OCI-LY7 (cell line): ENCODE results near the gene TFCP2L1. TPM values are rescaled to one million over a fixed set of nuclear protein-coding genes. Genes with fewer than 3 reads are reported as not detected.

Experiments
- BruUV-seq: library from RNA; stranded (reverse); fragments of 400-500 nt; replicated peaks from 2 replicates; lab custom pipeline; 2021; lab: Mats Ljungman, UMichigan
- CTCF ChIA-PET: fragments of 300-600 bp; sonication (Branson Sonifier 250); formaldehyde crosslinking; loops from one replicate; lab custom pipeline; 2022; ENCODE audit warnings: antibody characterized with exemption; ENCODE audit not compliant: unreplicated experiment; lab: Charles Lee
- POLR2A ChIA-PET: fragments of 300-600 bp; sonication (Branson Sonifier 250); formaldehyde crosslinking; loops from one replicate; lab custom pipeline; 2022; ENCODE audit warnings: antibody characterized with exemption; lab: Charles Lee
- DNase-seq: peaks from one replicate; pipeline ENCODE4 v3.0.0-alpha.2; 2015; ENCODE audit warnings: low spot score
- H2AFZ ChIP-seq: fragments of 200-600 bp; sonication (generic), shearing (Covaris generic); 2 replicates; pipeline ENCODE4 v1.6.1; 2014; ENCODE audit warnings: mild to moderate bottlenecking, antibody characterized with exemption, low read length, moderate library complexity
- H3K27ac ChIP-seq: fragments of 200-600 bp; sonication (generic); 2 replicates; pipeline ENCODE4 v1.5.1; 2014; ENCODE audit warnings: mixed run types, low read depth, mild to moderate bottlenecking, moderate library complexity, low read length, inconsistent platforms; ENCODE audit not compliant: poor library complexity, severe bottlenecking
- H3K36me3 ChIP-seq: fragments of 200-600 bp; sonication (generic); 2 replicates; pipeline ENCODE4 v1.6.1; 2014; ENCODE audit warnings: mild to moderate bottlenecking, antibody characterized with exemption, low read length, moderate library complexity, mixed read lengths; ENCODE audit not compliant: insufficient read depth
- H3K4me1 ChIP-seq: fragments of 200-600 bp; sonication (generic); 2 replicates; pipeline ENCODE4 v1.5.1; 2014; ENCODE audit warnings: mild to moderate bottlenecking, low read length; ENCODE audit not compliant: insufficient read depth, poor library complexity, severe bottlenecking
- H3K4me2 ChIP-seq: fragments of 200-600 bp; sonication (generic); 2 replicates; pipeline ENCODE4 v1.6.1; 2014; ENCODE audit warnings: mild to moderate bottlenecking, low read length
- H3K4me3 ChIP-seq: fragments of 200-600 bp; sonication (generic); 2 replicates; pipeline ENCODE4 v1.5.1; 2014; ENCODE audit warnings: mild to moderate bottlenecking, low read depth, low read length; ENCODE audit not compliant: poor library complexity, severe bottlenecking
- H3K79me2 ChIP-seq: fragments of 200-600 bp; sonication (generic); 2 replicates; pipeline ENCODE4 v1.6.1; 2016; ENCODE audit warnings: low read depth, mild to moderate bottlenecking, low read length, moderate library complexity, mixed read lengths; ENCODE audit not compliant: insufficient read depth
- H3K9me2 ChIP-seq: fragments of 200-600 bp; sonication (generic); 2 replicates; pipeline ENCODE4 v1.6.1; 2016; ENCODE audit warnings: mild to moderate bottlenecking, low read length, mixed read lengths; ENCODE audit not compliant: insufficient read depth
- H3K9me3 ChIP-seq: fragments of 200-600 bp; sonication (generic); 2 replicates; pipeline ENCODE4 v1.6.1; 2014; ENCODE audit warnings: mild to moderate bottlenecking, mixed run types, low read length, mixed read lengths
- H4K20me1 ChIP-seq: fragments of 200-600 bp; sonication (generic); 2 replicates; pipeline ENCODE4 v1.6.1; 2014; ENCODE audit warnings: mild to moderate bottlenecking, antibody characterized with exemption, low read length, moderate library complexity, mixed read lengths; ENCODE audit not compliant: insufficient read depth
- EZH2phosphoT487 ChIP-seq: fragments of 200-600 bp; sonication (generic); IDR thresholded peaks from 2 replicates; pipeline ENCODE4 v1.6.1; 2018; ENCODE audit warnings: low read depth, borderline replicate concordance, mild to moderate bottlenecking, mixed run types, antibody characterized with exemption, low read length, moderate library complexity, mixed read lengths
- intact Hi-C: fragments of 100-400 bp; cut with micrococcal nuclease; formaldehyde crosslinking; loops from one replicate; pipeline ENCODE4 v1.10.0; 2022; ENCODE audit not compliant: unreplicated experiment
- total RNA-seq, 2 experiments: library from RNA; depleted of rRNA in 1 of 2; stranded (reverse); fragments of >200 nt in 1 of 2; shearing (Covaris generic) in 1 of 2; gene quantifications; 2 replicates each; pipeline ENCODE4 v1.2.3, GENCODE V29; 2014 to 2022
- TF ChIP-seq, protein P1 (sequence below): fragments of 200-600 bp; sonication (generic); conservative IDR thresholded peaks from 2 replicates; pipeline ENCODE4 v1.5.1; 2014; ENCODE audit warnings: mild to moderate bottlenecking, antibody characterized with exemption, low read length, moderate library complexity, mixed read lengths

TFCP2L1 gene
- total RNA-seq, 2 experiments from 2014 or later, result 0.06 to 1.4 TPM

DNA sequence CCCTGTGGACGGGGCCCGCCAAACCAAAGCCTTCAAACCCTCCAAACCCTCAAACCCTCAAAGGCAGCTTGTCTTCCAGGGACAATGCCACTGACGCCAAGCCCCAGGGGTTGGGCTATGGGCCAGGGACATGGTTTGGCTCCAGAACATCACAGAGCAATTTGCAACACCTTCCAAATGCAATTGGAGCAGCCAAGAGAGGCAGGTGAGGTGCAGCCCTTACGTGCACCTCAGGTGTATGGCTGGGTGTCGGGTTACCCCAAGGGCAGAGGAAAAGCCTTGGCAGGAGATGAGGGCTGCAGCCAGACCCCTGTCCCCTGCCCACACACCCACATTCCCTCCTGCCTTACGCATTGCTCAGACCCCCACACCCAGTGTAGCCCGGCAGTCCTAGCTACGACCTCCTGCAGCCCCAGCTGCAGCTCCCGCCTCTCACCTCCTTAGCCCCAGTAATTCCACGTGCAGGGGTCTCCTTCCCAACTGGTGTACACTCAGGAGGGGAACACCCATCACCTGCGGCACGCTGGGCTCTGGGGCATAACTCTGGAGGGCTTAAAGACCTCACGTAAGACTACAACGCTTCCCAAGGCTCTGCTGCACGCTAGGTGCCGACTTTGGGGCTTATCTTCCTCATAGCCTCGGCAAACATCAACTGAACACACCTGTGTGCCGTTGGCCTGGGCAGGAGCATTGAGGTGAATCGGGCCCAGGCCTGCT lies 88.7 kb downstream of the TFCP2L1 start:
- H3K9me3 ChIP-seq, result no peaks in the 10 kb centered on the region
- H3K27ac ChIP-seq, result no peak overlapping the region
- H3K79me2 ChIP-seq, result no peaks in the 10 kb centered on the region
- H3K9me2 ChIP-seq, result no peaks in the 10 kb centered on the region
- no peak for DNase-seq
- no peaks in the 10 kb centered on the region for H3K4me1 ChIP-seq
- intact Hi-C loops, result no loop called here
- ChIA-PET CTCF (interaction anchor here (0.6 kb wide), 1 partner anchor 331 kb away, joined by 3 read pairs; no protein-coding TSS in a partner anchor), POLR2A (no interaction called here)
- no peak overlapping the region for H3K4me2 ChIP-seq
- no TSS peak for BruUV-seq
- no peak overlapping the region for H2AFZ ChIP-seq
- TF ChIP-seq, protein P1, sequence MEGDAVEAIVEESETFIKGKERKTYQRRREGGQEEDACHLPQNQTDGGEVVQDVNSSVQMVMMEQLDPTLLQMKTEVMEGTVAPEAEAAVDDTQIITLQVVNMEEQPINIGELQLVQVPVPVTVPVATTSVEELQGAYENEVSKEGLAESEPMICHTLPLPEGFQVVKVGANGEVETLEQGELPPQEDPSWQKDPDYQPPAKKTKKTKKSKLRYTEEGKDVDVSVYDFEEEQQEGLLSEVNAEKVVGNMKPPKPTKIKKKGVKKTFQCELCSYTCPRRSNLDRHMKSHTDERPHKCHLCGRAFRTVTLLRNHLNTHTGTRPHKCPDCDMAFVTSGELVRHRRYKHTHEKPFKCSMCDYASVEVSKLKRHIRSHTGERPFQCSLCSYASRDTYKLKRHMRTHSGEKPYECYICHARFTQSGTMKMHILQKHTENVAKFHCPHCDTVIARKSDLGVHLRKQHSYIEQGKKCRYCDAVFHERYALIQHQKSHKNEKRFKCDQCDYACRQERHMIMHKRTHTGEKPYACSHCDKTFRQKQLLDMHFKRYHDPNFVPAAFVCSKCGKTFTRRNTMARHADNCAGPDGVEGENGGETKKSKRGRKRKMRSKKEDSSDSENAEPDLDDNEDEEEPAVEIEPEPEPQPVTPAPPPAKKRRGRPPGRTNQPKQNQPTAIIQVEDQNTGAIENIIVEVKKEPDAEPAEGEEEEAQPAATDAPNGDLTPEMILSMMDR, result no peak
- TF ChIP-seq EZH2phosphoT487, result no peak
- H4K20me1 ChIP-seq, result no peaks in the 10 kb centered on the region
- H3K4me3 ChIP-seq, result no peak overlapping the region
- H3K36me3 ChIP-seq, result no peaks in the 10 kb centered on the region

DNA sequence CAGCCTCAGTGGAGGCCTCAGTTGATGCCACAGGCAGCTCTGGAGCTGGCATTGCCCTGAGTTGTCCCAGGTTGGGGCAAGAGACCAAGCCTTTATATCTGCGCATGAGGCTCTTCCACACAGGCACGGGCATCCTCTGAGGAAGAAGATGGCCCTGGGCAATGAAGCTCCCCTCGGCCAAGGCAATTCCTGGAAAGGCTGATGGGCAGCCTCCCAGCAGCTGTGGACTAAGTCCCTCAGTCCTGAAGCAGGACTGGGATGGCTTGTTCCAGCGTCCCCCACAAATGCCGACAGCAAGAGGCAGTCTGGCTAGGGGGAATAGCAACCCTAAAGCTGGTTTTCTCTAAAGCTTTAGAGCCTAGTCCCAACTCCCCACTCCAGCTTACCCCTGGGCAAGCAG lies 90.0 kb downstream of the TFCP2L1 start:
- no peak for DNase-seq
- POLR2A ChIA-PET, result interaction anchor here (0.6 kb wide), 1 partner anchor 127 kb away, joined by 3 read pairs; no protein-coding TSS in a partner anchor
- Histone ChIP-seq H3K4me2 (no peak overlapping the region), H3K4me3 (no peak overlapping the region), H4K20me1 (no peaks in the 10 kb centered on the region), H3K9me3 (no peaks in the 10 kb centered on the region), H3K36me3 (no peaks in the 10 kb centered on the region), H3K79me2 (no peaks in the 10 kb centered on the region), H3K4me1 (no peaks in the 10 kb centered on the region), H3K27ac (no peak overlapping the region), H2AFZ (no peak overlapping the region), H3K9me2 (no peaks in the 10 kb centered on the region)
- CTCF ChIA-PET, result interaction anchor here (0.5 kb wide), 2 partner anchors 83 to 95 kb away, joined by 3 read pairs; no protein-coding TSS in a partner anchor
- no TSS peak for BruUV-seq
- intact Hi-C loops, result no loop called here
- TF ChIP-seq, protein P1, result no peak
- TF ChIP-seq EZH2phosphoT487, result no peak

DNA sequence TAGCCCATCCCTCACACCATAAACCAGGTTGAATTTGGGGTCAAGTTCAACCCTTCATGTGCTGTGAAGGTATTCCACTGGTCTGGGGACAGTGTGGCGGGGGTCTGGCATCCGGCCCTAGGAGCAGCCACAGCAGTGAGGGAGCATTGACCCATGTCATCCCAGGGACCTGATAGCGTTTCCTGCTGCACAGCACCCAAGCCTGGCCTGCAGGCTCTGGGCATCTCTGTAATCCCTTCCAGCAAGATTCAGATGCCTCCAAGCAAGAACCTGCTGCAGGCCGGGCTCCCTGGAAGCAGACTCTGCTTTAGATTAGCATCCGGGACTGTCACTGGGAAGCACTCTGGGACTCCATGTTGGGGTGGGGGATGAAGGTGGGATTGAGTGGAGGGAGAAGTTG lies 90.4 kb downstream of the TFCP2L1 start:
- BruUV-seq, result no TSS peak

More for the DNA sequence above, 90.4 kb downstream of the TFCP2L1 start:
- no peaks in the 10 kb centered on the region for H3K79me2 ChIP-seq
- H3K9me2 ChIP-seq, result no peaks in the 10 kb centered on the region
- H4K20me1 ChIP-seq, result no peaks in the 10 kb centered on the region
- no peaks in the 10 kb centered on the region for H3K36me3 ChIP-seq
- H3K4me3 ChIP-seq, result no peak overlapping the region
- H2AFZ ChIP-seq, result no peak overlapping the region
- POLR2A ChIA-PET, result interaction anchor here (0.6 kb wide), 1 partner anchor 127 kb away, joined by 3 read pairs; no protein-coding TSS in a partner anchor
- no peaks in the 10 kb centered on the region for H3K9me3 ChIP-seq
- no peak overlapping the region for H3K27ac ChIP-seq
- no peaks in the 10 kb centered on the region for H3K4me1 ChIP-seq
- intact Hi-C loops, result no loop called here
- DNase-seq, result no peak
- H3K4me2 ChIP-seq, result no peak overlapping the region
- CTCF ChIA-PET, result interaction anchor here (0.5 kb wide), 1 partner anchor 95 kb away, joined by 3 read pairs; no protein-coding TSS in a partner anchor
- no peak for TF ChIP-seq EZH2phosphoT487
- TF ChIP-seq, protein P1, result no peak
